IMR-90 (cell line): ENCODE data around the gene CYREN. TPM values are rescaled to one million over a fixed set of nuclear protein-coding genes. Genes with fewer than 3 reads are reported as not detected.

Experiments used
- ATAC-seq: fragments of 200-7000 bp; cut with Tn5 transposase; 2 replicates; pipeline ENCODE4 v1.9.1; 2020; ENCODE audit warnings: low read depth, mild to moderate bottlenecking, moderate library complexity
- BruUV-seq: library from RNA; stranded (reverse); fragments of 400-500 nt; replicated peaks from 2 replicates; lab custom pipeline; 2021; lab: Mats Ljungman, UMichigan
- CTCF ChIA-PET: fragments of 300-600 bp; formaldehyde crosslinking; extraction: SDS; loops from one replicate; lab custom pipeline; 2021; ENCODE audit warnings: antibody characterized with exemption; lab: Yijun Ruan, JAX
- POLR2A ChIA-PET: fragments of 300-600 bp; sonication (Branson Sonifier 250); formaldehyde crosslinking; loops from one replicate; lab custom pipeline; 2022; ENCODE audit warnings: antibody characterized with exemption; ENCODE audit not compliant: unreplicated experiment; lab: Charles Lee
- DNase-seq: peaks from one replicate; pipeline ENCODE4 v3.0.0; 2013
- H2AFZ ChIP-seq: replicated peaks from 2 replicates; pipeline ENCODE3; 2013; ENCODE audit warnings: low read length, mild to moderate bottlenecking; ENCODE audit not compliant: poor library complexity
- H2AK5ac ChIP-seq: 2 replicates; pipeline ENCODE4 v1.6.1; 2013; ENCODE audit warnings: low read depth, low read length, inconsistent platforms
- H2AK9ac ChIP-seq: replicated peaks from 2 replicates; pipeline ENCODE3; 2013; ENCODE audit warnings: mild to moderate bottlenecking, low read depth, low read length, moderate library complexity; ENCODE audit not compliant: poor library complexity
- H2BK120ac ChIP-seq: 2 replicates; pipeline ENCODE4 v1.6.1; 2013; ENCODE audit warnings: low read depth, low read length, inconsistent platforms
- H2BK15ac ChIP-seq: 3 replicates; pipeline ENCODE4 v1.6.1; 2013; ENCODE audit warnings: low read depth, low read length, inconsistent platforms
- H2BK20ac ChIP-seq: 2 replicates; pipeline ENCODE4 v1.6.1; 2013; ENCODE audit warnings: low read depth, mild to moderate bottlenecking, inconsistent platforms, low read length, moderate library complexity
- H2BK5ac ChIP-seq: 2 replicates; pipeline ENCODE4 v1.6.1; 2013; ENCODE audit warnings: mild to moderate bottlenecking, low read depth, low read length, inconsistent platforms; ENCODE audit not compliant: poor library complexity, severe bottlenecking
- H3K14ac ChIP-seq: replicated peaks from 2 replicates; pipeline ENCODE4 v1.6.1; 2013; ENCODE audit warnings: low read depth, low read length, inconsistent platforms
- H3K18ac ChIP-seq: 2 replicates; pipeline ENCODE4 v1.6.1; 2013; ENCODE audit warnings: low read depth, low read length, control low read depth
- H3K23ac ChIP-seq: 2 replicates; pipeline ENCODE4 v1.6.1; 2013; ENCODE audit warnings: low read depth, low read length, inconsistent platforms
- H3K27ac ChIP-seq: 2 replicates; pipeline ENCODE4 v1.5.1; 2013; ENCODE audit warnings: mild to moderate bottlenecking, control low read depth, low read length; ENCODE audit not compliant: insufficient read depth
- H3K27me3 ChIP-seq: 2 replicates; pipeline ENCODE4 v1.6.1; 2013; ENCODE audit warnings: low read length; ENCODE audit not compliant: control insufficient read depth, insufficient read depth
- H3K36me3 ChIP-seq: 2 replicates; pipeline ENCODE4 v1.6.1; 2013; ENCODE audit warnings: low read length, mixed read lengths; ENCODE audit not compliant: control insufficient read depth, insufficient read depth
- H3K4ac ChIP-seq: 2 replicates; pipeline ENCODE4 v1.6.1; 2013; ENCODE audit warnings: low read depth, low read length, inconsistent platforms
- H3K4me1 ChIP-seq: 2 replicates; pipeline ENCODE4 v1.6.1; 2013; ENCODE audit warnings: low read length, mixed read lengths; ENCODE audit not compliant: control insufficient read depth, insufficient read depth
- H3K4me2 ChIP-seq: 2 replicates; pipeline ENCODE4 v1.6.1; 2013; ENCODE audit warnings: low read depth, mild to moderate bottlenecking, control low read depth, low read length, moderate library complexity
- H3K4me3 ChIP-seq: 2 replicates; pipeline ENCODE4 v1.5.1; 2013; ENCODE audit warnings: low read depth, mild to moderate bottlenecking, control low read depth, low read length, moderate library complexity; ENCODE audit not compliant: insufficient read depth
- H3K56ac ChIP-seq: 2 replicates; pipeline ENCODE4 v1.6.1; 2013; ENCODE audit warnings: low read length, inconsistent platforms; ENCODE audit not compliant: insufficient read depth; ENCODE audit errors: extremely low read depth
- H3K79me1 ChIP-seq, 2 experiments: 2 replicates each; pipeline ENCODE4 v1.6.1; 2013; ENCODE audit warnings: low read length in 2 of 2, inconsistent platforms in 1 of 2, low read depth in 1 of 2
- H3K9ac ChIP-seq: 2 replicates; pipeline ENCODE4 v1.6.1; 2013; ENCODE audit warnings: low read depth, low read length, control low read depth
- H3K9me1 ChIP-seq: 2 replicates; pipeline ENCODE4 v1.6.1; 2013; ENCODE audit warnings: low read length, inconsistent platforms; ENCODE audit not compliant: insufficient read depth
- H3K9me3 ChIP-seq: 2 replicates; pipeline ENCODE4 v1.6.1; 2013; ENCODE audit warnings: low read length; ENCODE audit not compliant: control insufficient read depth, insufficient read depth
- H4K20me1 ChIP-seq: 2 replicates; pipeline ENCODE4 v1.6.1; 2013; ENCODE audit warnings: low read length, inconsistent platforms; ENCODE audit not compliant: insufficient read depth
- H4K5ac ChIP-seq: 2 replicates; pipeline ENCODE4 v1.6.1; 2013; ENCODE audit warnings: mild to moderate bottlenecking, low read depth, low read length, control low read depth
- H4K8ac ChIP-seq, 2 experiments: 2 replicates each; pipeline ENCODE4 v1.6.1; 2013; ENCODE audit warnings: low read depth in 2 of 2, low read length in 2 of 2, control low read depth in 1 of 2, inconsistent platforms in 1 of 2
- H4K91ac ChIP-seq: 2 replicates; pipeline ENCODE4 v1.6.1; 2013; ENCODE audit warnings: low read depth, low read length, inconsistent platforms; ENCODE audit not compliant: insufficient read depth
- BHLHE40 ChIP-seq: fragments of 150-350 bp; IDR thresholded peaks from 2 replicates; pipeline ENCODE4 v1.6.1; 2016; ENCODE audit warnings: mild to moderate bottlenecking, low read depth, low read length
- CEBPB ChIP-seq: IDR thresholded peaks from 2 replicates; pipeline ENCODE4 v1.6.1; 2012; ENCODE audit warnings: low read depth, low read length, improper control_type of control experiment
- CHD1 ChIP-seq: IDR thresholded peaks from 2 replicates; pipeline ENCODE4 v1.6.1; 2012; ENCODE audit warnings: low read depth, low read length, improper control_type of control experiment
- FOS ChIP-seq: fragments of 150-350 bp; IDR thresholded peaks from 2 replicates; pipeline ENCODE4 v1.6.1; 2016; ENCODE audit warnings: low read depth, low read length
- MAFK ChIP-seq: IDR thresholded peaks from 2 replicates; pipeline ENCODE4 v1.6.1; 2012; ENCODE audit warnings: low read depth, low read length, improper control_type of control experiment
- MXI1 ChIP-seq: IDR thresholded peaks from 2 replicates; pipeline ENCODE4 v1.6.1; 2012; ENCODE audit warnings: low read depth, mild to moderate bottlenecking, low read length, moderate library complexity, borderline replicate concordance
- NFE2L2 ChIP-seq: fragments of 150-350 bp; IDR thresholded peaks from 2 replicates; pipeline ENCODE4 v1.6.1; 2016; ENCODE audit warnings: low read depth, mild to moderate bottlenecking, low read length
- RAD21 ChIP-seq: IDR thresholded peaks from 2 replicates; pipeline ENCODE4 v1.6.1; 2012; ENCODE audit warnings: low read length, improper control_type of control experiment
- RCOR1 ChIP-seq: IDR thresholded peaks from 2 replicates; pipeline ENCODE4 v1.6.1; 2012; ENCODE audit warnings: mild to moderate bottlenecking, low read length, improper control_type of control experiment; ENCODE audit not compliant: insufficient replicate concordance
- RFX5 ChIP-seq: IDR thresholded peaks from 2 replicates; pipeline ENCODE4 v1.8.0; 2012; ENCODE audit warnings: low read depth, mild to moderate bottlenecking, low read length, moderate library complexity
- SMC3 ChIP-seq: fragments of 150-350 bp; IDR thresholded peaks from 2 replicates; pipeline ENCODE4 v1.6.1; 2016; ENCODE audit warnings: low read depth, mild to moderate bottlenecking, antibody characterized with exemption, low read length, moderate library complexity
- WGBS, 2 experiments: methylation state at CpG; one replicate each; pipeline versions ENCODE4 v1.1.5 to v1.1.7; 2013; ENCODE audit warnings: missing lambda C conversion rate in 2 of 2; ENCODE audit not compliant: insufficient read length in 1 of 2; ENCODE audit errors: extremely low coverage in 2 of 2; 5-methylcytosine and 5-hydroxymethylcytosine counted together
- dilution Hi-C: fragments of 300-500 bp; cut with HindIII; formaldehyde crosslinking; loops from one replicate; pipeline ENCODE4 v1.14.3; 2018; ENCODE audit warnings: low sequenced_read_pairs; ENCODE audit not compliant: unreplicated experiment
- in situ Hi-C: fragments of 300-500 bp; cut with MboI; formaldehyde crosslinking; loops from 3 replicates; pipeline ENCODE4 v1.14.3; 2019; ENCODE audit warnings: low sequenced_read_pairs, inconsistent platforms, mixed read lengths
- intact Hi-C: fragments of 100-400 bp; cut with micrococcal nuclease; formaldehyde crosslinking; loops from 2 replicates; pipeline ENCODE4 v1.10.0; 2022
- polyA plus RNA-seq, 3 experiments: library from polyadenylated mRNA; depleted of rRNA; stranded (reverse); fragments of >200 nt; gene quantifications; 2 replicates each; pipeline ENCODE4 v1.2.3, GENCODE V29; 2012; ENCODE audit warnings: low replicate concordance in 1 of 3
- total RNA-seq: library from RNA; depleted of rRNA; stranded (reverse); fragments of >200 nt; gene quantifications from 2 replicates; pipeline ENCODE4 v1.2.3, GENCODE V29; 2012
- TF ChIP-seq, protein P1 (sequence below): fragments of 150-350 bp; IDR thresholded peaks from 2 replicates; pipeline ENCODE4 v1.6.1; 2016; ENCODE audit warnings: low read depth, mild to moderate bottlenecking, low read length, moderate library complexity, borderline replicate concordance
- TF ChIP-seq, protein P2 (sequence below): fragments of 150-350 bp; IDR thresholded peaks from 2 replicates; pipeline ENCODE4 v1.6.1; 2017; ENCODE audit warnings: mild to moderate bottlenecking, antibody characterized with exemption, low read length, low read depth

Gene CYREN
- total and polyA plus RNA-seq, 2 of the 4 experiments (the other 2 are of a cell fraction) = 26.5 to 29.2 TPM

DNA sequence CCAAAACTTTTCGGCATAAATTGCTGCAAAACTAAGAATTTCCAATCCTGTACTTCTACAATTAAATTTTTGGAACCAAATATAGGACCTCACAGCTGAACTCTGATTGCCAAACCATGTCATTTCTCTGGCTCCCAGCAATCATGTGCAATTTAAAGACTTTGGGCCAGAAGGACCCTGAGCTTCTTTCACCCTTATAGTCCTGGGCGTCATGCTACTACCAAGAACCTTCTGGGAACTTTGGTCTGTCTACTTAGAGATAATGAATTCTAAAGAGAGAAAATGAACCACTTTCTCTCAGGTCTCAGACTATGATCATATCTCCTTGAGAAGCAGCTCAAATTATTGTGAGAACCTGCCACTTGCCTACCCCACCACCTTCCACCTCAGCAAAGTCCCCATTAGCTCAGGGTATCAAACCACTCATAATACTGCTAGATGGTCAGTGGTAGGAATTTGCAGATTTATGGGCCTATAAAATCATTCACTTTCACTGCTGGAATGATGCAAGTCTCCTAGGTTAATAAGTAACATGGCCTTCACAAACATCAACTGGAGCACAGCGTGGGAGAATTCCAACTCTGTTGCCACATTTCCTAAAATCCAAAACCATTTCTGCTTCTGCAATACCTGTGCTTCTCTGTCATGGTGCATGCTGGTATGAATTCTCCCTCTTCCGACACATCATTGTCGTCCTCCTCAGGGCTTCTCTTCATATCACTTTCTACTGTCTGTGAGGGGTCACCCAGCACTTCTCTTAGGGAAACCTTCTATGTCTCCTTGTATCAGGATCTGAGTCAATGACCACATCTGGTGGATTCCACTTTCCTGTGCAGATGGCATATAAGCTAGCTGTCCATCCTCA lies 47.4 kb upstream of the CYREN start (continued):
- TF ChIP-seq RAD21 = no peak

DNA sequence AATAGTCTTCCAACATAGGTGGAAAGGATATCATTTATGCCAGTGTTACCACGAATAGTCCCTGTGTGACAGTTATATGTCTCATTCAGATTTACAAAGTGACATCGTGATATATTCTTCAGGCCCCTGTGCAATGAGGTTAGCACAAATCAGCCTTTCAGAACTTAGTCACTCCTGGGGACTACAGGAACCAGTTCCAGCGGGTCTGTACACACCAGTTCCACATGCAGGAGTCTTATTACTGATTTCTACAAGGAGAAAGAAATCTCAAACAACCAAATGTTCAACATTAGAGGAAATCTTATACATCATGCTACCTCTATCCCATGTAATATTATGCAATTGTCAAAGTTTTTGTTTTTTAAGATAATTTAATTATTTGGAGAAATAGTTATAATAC lies 45.2 kb upstream of the CYREN start:
- intact Hi-C loops = no loop called here
- TF ChIP-seq, protein P1, sequence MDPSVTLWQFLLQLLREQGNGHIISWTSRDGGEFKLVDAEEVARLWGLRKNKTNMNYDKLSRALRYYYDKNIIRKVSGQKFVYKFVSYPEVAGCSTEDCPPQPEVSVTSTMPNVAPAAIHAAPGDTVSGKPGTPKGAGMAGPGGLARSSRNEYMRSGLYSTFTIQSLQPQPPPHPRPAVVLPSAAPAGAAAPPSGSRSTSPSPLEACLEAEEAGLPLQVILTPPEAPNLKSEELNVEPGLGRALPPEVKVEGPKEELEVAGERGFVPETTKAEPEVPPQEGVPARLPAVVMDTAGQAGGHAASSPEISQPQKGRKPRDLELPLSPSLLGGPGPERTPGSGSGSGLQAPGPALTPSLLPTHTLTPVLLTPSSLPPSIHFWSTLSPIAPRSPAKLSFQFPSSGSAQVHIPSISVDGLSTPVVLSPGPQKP = no peak
- TF ChIP-seq RCOR1 (no peak), SMC3 (no peak), CEBPB (no peak), MAFK (no peak), FOS (no peak), BHLHE40 (no peak), MXI1 (no peak), CHD1 (no peak), RAD21 (no peak), RFX5 (no peak), NFE2L2 (no peak)
- TF ChIP-seq, protein P2, sequence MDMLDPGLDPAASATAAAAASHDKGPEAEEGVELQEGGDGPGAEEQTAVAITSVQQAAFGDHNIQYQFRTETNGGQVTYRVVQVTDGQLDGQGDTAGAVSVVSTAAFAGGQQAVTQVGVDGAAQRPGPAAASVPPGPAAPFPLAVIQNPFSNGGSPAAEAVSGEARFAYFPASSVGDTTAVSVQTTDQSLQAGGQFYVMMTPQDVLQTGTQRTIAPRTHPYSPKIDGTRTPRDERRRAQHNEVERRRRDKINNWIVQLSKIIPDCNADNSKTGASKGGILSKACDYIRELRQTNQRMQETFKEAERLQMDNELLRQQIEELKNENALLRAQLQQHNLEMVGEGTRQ = no peak

More for the DNA sequence above, 45.2 kb upstream of the CYREN start:
- Histone ChIP-seq H3K36me3 (no peaks in the 10 kb centered on the region), H3K4ac (no peak overlapping the region), H2AK9ac (no peak overlapping the region), H3K18ac (no peak overlapping the region), H2BK20ac (no peak overlapping the region), H3K56ac (no peak overlapping the region), H3K9ac (no peak overlapping the region), H2AFZ (no peak overlapping the region), H3K9me1 (no peaks in the 10 kb centered on the region), H2AK5ac (no peak overlapping the region), H4K20me1 (no peaks in the 10 kb centered on the region), H3K4me2 (no peak overlapping the region), H3K79me1 (peaks cover 0 to 3% of the 10 kb centered on the region in 2 experiments; a peak in 2 of 4 replicates), H2BK120ac (no peak overlapping the region), H3K4me1 (no peaks in the 10 kb centered on the region), H4K8ac (no peak overlapping the region), H4K5ac (no peak overlapping the region), H4K91ac (no peak overlapping the region), H3K4me3 (no peak overlapping the region), H3K9me3 (no peaks in the 10 kb centered on the region), H2BK15ac (no peak overlapping the region), H2BK5ac (no peak overlapping the region), H3K27me3 (peaks cover 14% of the 10 kb centered on the region), H3K23ac (no peak overlapping the region), H3K14ac (no peak overlapping the region), H3K27ac (no peak overlapping the region)
- no TSS peak for BruUV-seq
- dilution Hi-C loops = no loop called here
- ChIA-PET POLR2A (no interaction called here), CTCF (no interaction called here)
- no CpG with 5 or more reads among the region's 3 CpGs for WGBS, 2 experiments
- ATAC-seq (no peak), DNase-seq (no peak)
- in situ Hi-C loops = no loop called here
